K562 (cell line): ENCODE data around the gene TPRG1L. TPM values are rescaled to one million over a fixed set of nuclear protein-coding genes. Genes with fewer than 3 reads are reported as not detected.

Source experiments
- ATAC-seq: fragments of 200-7000 bp; cut with Tn5 transposase; 3 replicates; pipeline ENCODE4 v1.9.1; 2020; ENCODE audit warnings: moderate library complexity
- BruUV-seq: library from RNA; stranded (reverse); fragments of 400-500 nt; replicated peaks from 2 replicates; lab custom pipeline; 2021; lab: Mats Ljungman, UMichigan
- CTCF ChIA-PET: fragments of 300-600 bp; formaldehyde crosslinking; extraction: SDS; loops from one replicate; lab custom pipeline; 2021; ENCODE audit warnings: low intra/inter-chr PET ratio; lab: Yijun Ruan, JAX
- POLR2A ChIA-PET: fragments of 300-600, 350-650 bp; sonication (Branson Sonifier 250); formaldehyde crosslinking; extraction: SDS; loops from one replicate; lab custom pipeline; 2021; ENCODE audit warnings: antibody characterized with exemption, inconsistent platforms; lab: Yijun Ruan, JAX
- DNase-seq, 4 experiments: peaks; one replicate each; pipeline versions ENCODE4 v3.0.0 to v3.0.0-alpha.2; 2011 to 2018; ENCODE audit warnings: low spot score in 3 of 4, mixed read lengths in 3 of 4; ENCODE audit errors: extremely low read depth in 1 of 4
- FAIRE-seq: peaks from 2 replicates; lab custom pipeline; 2011; peaks lifted over from hg19 to GRCh38; lab: Jason Lieb, UNC
- H2AFZ ChIP-seq: 2 replicates; pipeline ENCODE4 v1.6.0; 2011; ENCODE audit warnings: low read depth, low read length, control low read depth, inconsistent platforms
- H3K27ac ChIP-seq: fragments of 200-600 bp; 3 replicates; pipeline ENCODE4 v1.8.0; 2011; ENCODE audit warnings: low read depth, mild to moderate bottlenecking, control low read depth, inconsistent platforms, low read length, moderate library complexity, mixed read lengths; ENCODE audit errors: extremely low read depth
- H3K27me3 ChIP-seq, 2 experiments: fragments of 300-600 bp in 1 of 2; 2 replicates in 1 of 2; 3 replicates in 1 of 2; pipeline versions ENCODE4 v1.6.0 to v1.8.0; 2011; ENCODE audit warnings: inconsistent platforms in 2 of 2, low read length in 2 of 2, mild to moderate bottlenecking in 1 of 2, mixed read lengths in 1 of 2, moderate library complexity in 1 of 2; ENCODE audit not compliant: control insufficient read depth in 2 of 2, insufficient read depth in 2 of 2
- H3K36me3 ChIP-seq: fragments of 300-600 bp; 3 replicates; pipeline ENCODE4 v1.8.0; 2011; ENCODE audit warnings: mild to moderate bottlenecking, low read length, inconsistent platforms; ENCODE audit not compliant: control insufficient read depth, insufficient read depth
- H3K4me1 ChIP-seq, 2 experiments: fragments of 200-600 bp in 1 of 2; replicated peaks in 1 of 2; 2 replicates in 1 of 2; 3 replicates in 1 of 2; pipeline versions ENCODE4 v1.5.1 to v1.8.0; 2011; ENCODE audit warnings: inconsistent platforms in 2 of 2, low read length in 2 of 2, mild to moderate bottlenecking in 1 of 2, mixed read lengths in 1 of 2, moderate library complexity in 1 of 2; ENCODE audit not compliant: control insufficient read depth in 2 of 2, insufficient read depth in 2 of 2
- H3K4me2 ChIP-seq: 2 replicates; pipeline ENCODE4 v1.6.1; 2011; ENCODE audit warnings: low read length, control low read depth, inconsistent platforms, mixed read lengths; ENCODE audit not compliant: insufficient read depth
- H3K4me3 ChIP-seq: fragments of 200-600 bp; sonication (generic), shearing (Covaris generic); 2 replicates; pipeline ENCODE4 v1.5.1; 2016; ENCODE audit warnings: control low read depth, inconsistent platforms
- H3K79me2 ChIP-seq: fragments of 200-600 bp; 3 replicates; pipeline ENCODE4 v1.8.0; 2011; ENCODE audit warnings: low read length, inconsistent platforms; ENCODE audit not compliant: control insufficient read depth, insufficient read depth
- H3K9ac ChIP-seq, 2 experiments: 2 replicates each; pipeline versions ENCODE4 v1.6.0 to v1.6.1; 2011; ENCODE audit warnings: low read depth in 2 of 2, low read length in 2 of 2, control low read depth in 1 of 2, inconsistent platforms in 1 of 2, mild to moderate bottlenecking in 1 of 2, mixed read lengths in 1 of 2; ENCODE audit not compliant: insufficient read depth in 1 of 2
- H3K9me1 ChIP-seq: one replicate; pipeline ENCODE4 v1.6.0; 2011; ENCODE audit warnings: inconsistent platforms, mild to moderate bottlenecking, low read length, moderate library complexity; ENCODE audit not compliant: control insufficient read depth, insufficient read depth
- H3K9me3 ChIP-seq: replicated peaks from 2 replicates; pipeline ENCODE4 v1.5.1; 2011; ENCODE audit warnings: low read depth, low read length, inconsistent platforms; ENCODE audit not compliant: control insufficient read depth, insufficient read depth
- H4K20me1 ChIP-seq: replicated peaks from 2 replicates; pipeline ENCODE4 v1.6.1; 2011; ENCODE audit warnings: low read length, inconsistent platforms, mixed read lengths; ENCODE audit not compliant: control insufficient read depth, insufficient read depth
- JUNB ChIP-seq: fragments of 450-650 bp; formaldehyde crosslinking; conservative IDR thresholded peaks from 2 replicates; pipeline ENCODE4 v1.4.0; 2020; ENCODE audit warnings: mild to moderate bottlenecking
- SIX5 ChIP-seq, 2 experiments: IDR thresholded peaks; 2 replicates each; pipeline ENCODE4 v1.6.1; 2011; ENCODE audit warnings: low read length in 2 of 2, borderline replicate concordance in 1 of 2, low read depth in 1 of 2, mild to moderate bottlenecking in 1 of 2, moderate library complexity in 1 of 2; ENCODE audit not compliant: insufficient read depth in 1 of 2
- SNIP1 ChIP-seq: fragments of 450-650 bp; IDR thresholded peaks from 2 replicates; pipeline ENCODE4 v1.7.1; 2017; ENCODE audit warnings: low read depth, mild to moderate bottlenecking
- ZNF175 ChIP-seq: fragments of 200-800 bp; sonication (Bioruptor generic); IDR thresholded peaks from 2 replicates; pipeline ENCODE4 v1.6.1; 2016; ENCODE audit warnings: low read depth, mild to moderate bottlenecking, missing genetic modification characterization, missing compliant biosample characterization
- ZNF589 ChIP-seq: fragments of 200-800 bp; sonication (Bioruptor generic); IDR thresholded peaks from 2 replicates; pipeline ENCODE4 v1.6.1; 2016; ENCODE audit warnings: low read depth, missing genetic modification characterization, missing compliant biosample characterization
- ZNF785 ChIP-seq: fragments of 250-450 bp; sonication (Bioruptor Pico); IDR thresholded peaks from 2 replicates; pipeline ENCODE4 v1.4.0; 2020; ENCODE audit warnings: mild to moderate bottlenecking
- WGBS: fragments of 100-300 bp; shearing (Covaris generic); methylation state at CpG from one replicate; pipeline ENCODE4 v1.1.6; 2016; ENCODE audit warnings: low coverage, mixed read lengths; ENCODE audit not compliant: insufficient coverage; ENCODE audit errors: missing lambda C conversion rate; 5-methylcytosine and 5-hydroxymethylcytosine counted together
- in situ Hi-C: fragments of 300-500 bp; cut with MboI; formaldehyde crosslinking; loops from 4 replicates; pipeline ENCODE4 v1.15.0; 2018; ENCODE audit warnings: inconsistent platforms, mixed read lengths
- intact Hi-C: fragments of 100-400 bp; cut with micrococcal nuclease; formaldehyde crosslinking; loops from 2 replicates; pipeline ENCODE4 v1.14.2; 2022
- polyA plus RNA-seq, 8 experiments: library from polyadenylated mRNA; depleted of rRNA in 4 of 8; stranded (reverse) in 5 of 8; unstranded in 3 of 8; fragments of >200 nt; fragmentation: Nextera tagmentation in 2 of 8; fragmentation: Illumina TruSeq in 1 of 8; extraction: Ambion mirVana in 2 of 8; extraction: Trizol in 1 of 8; gene quantifications; 2 replicates each; pipeline versions ENCODE4 v1.2.1 to v1.2.3, GENCODE V29; 2011 to 2014; ENCODE audit warnings: inconsistent platforms in 1 of 8, missing spikeins in 1 of 8
- total RNA-seq, 7 experiments: library from RNA; depleted of rRNA in 6 of 7; stranded (reverse); fragments of >200 nt in 6 of 7; fragmentation: Illumina TruSeq in 2 of 7; extraction: Trizol in 2 of 7; gene quantifications; 2 replicates each; pipeline versions ENCODE4 v1.2.1 to v1.2.3, GENCODE V29; 2011 to 2021; ENCODE audit warnings: low replicate concordance in 1 of 7
- TF ChIP-seq, protein P1 (sequence below): fragments of 450-650 bp; formaldehyde crosslinking; conservative IDR thresholded peaks from 2 replicates; pipeline ENCODE4 v1.4.0; 2022; ENCODE audit warnings: mild to moderate bottlenecking, missing genetic modification characterization
- TF ChIP-seq, protein P2 (sequence below): fragments of 450-650 bp; IDR thresholded peaks from 2 replicates; pipeline ENCODE4 v1.6.1; 2017; ENCODE audit warnings: antibody characterized with exemption

The TPRG1L gene
- total and polyA plus RNA-seq, 9 of the 15 experiments (the other 6 are each of a cell fraction or from before 2014, with no cell fraction given): 1.6 to 11.0 (median 6.2) TPM

GRCh38 chr1:3612123-3612522, 12.7 kb upstream of the TPRG1L start:
- Histone ChIP-seq H3K36me3 (no peaks in the 10 kb centered on the region), H3K9me3 (no peaks in the 10 kb centered on the region), H3K9me1 (no peaks in the 10 kb centered on the region), H2AFZ (no peak overlapping the region), H3K9ac (no peak overlapping the region), H3K4me3 (no peak overlapping the region), H4K20me1 (peaks cover 25% of the 10 kb centered on the region), H3K27me3 (peaks cover 26 to 80% of the 10 kb centered on the region in 2 experiments; a peak in 4 of 5 replicates), H3K27ac (no peak overlapping the region), H3K4me1 (peaks cover 4 to 23% of the 10 kb centered on the region in 2 experiments; a peak in 3 of 5 replicates), H3K79me2 (no peaks in the 10 kb centered on the region), H3K4me2 (no peak overlapping the region)
- in situ Hi-C loops: no loop called here
- WGBS: 24% methylated on average over 7 of the region's 7 CpGs
- intact Hi-C loops: no loop called here
- no TSS peak for BruUV-seq
- ChIA-PET POLR2A (no interaction called here), CTCF (no interaction called here)
- DNase-seq (no peak), ATAC-seq (no peak), FAIRE-seq (no peak)
- TF ChIP-seq ZNF589 (no peak), ZNF785 (no peak), SIX5 (IDR thresholded peaks at IDR 0.05; ENCODE audit: borderline replicate concordance in 1 of 2, insufficient read depth in 1 of 2, low read depth in 1 of 2, low read length in 2 of 2) (no peak), SNIP1 (no peak), ZNF175 (CRISPR knock-in tag) (no peak), JUNB (no peak)
- TF ChIP-seq, protein P1, sequence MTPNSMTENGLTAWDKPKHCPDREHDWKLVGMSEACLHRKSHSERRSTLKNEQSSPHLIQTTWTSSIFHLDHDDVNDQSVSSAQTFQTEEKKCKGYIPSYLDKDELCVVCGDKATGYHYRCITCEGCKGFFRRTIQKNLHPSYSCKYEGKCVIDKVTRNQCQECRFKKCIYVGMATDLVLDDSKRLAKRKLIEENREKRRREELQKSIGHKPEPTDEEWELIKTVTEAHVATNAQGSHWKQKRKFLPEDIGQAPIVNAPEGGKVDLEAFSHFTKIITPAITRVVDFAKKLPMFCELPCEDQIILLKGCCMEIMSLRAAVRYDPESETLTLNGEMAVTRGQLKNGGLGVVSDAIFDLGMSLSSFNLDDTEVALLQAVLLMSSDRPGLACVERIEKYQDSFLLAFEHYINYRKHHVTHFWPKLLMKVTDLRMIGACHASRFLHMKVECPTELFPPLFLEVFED (CRISPR knock-in tag): no peak
- TF ChIP-seq, protein P2, sequence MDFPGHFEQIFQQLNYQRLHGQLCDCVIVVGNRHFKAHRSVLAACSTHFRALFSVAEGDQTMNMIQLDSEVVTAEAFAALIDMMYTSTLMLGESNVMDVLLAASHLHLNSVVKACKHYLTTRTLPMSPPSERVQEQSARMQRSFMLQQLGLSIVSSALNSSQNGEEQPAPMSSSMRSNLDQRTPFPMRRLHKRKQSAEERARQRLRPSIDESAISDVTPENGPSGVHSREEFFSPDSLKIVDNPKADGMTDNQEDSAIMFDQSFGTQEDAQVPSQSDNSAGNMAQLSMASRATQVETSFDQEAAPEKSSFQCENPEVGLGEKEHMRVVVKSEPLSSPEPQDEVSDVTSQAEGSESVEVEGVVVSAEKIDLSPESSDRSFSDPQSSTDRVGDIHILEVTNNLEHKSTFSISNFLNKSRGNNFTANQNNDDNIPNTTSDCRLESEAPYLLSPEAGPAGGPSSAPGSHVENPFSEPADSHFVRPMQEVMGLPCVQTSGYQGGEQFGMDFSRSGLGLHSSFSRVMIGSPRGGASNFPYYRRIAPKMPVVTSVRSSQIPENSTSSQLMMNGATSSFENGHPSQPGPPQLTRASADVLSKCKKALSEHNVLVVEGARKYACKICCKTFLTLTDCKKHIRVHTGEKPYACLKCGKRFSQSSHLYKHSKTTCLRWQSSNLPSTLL: no peak
